ENCODE measurements around the gene ATP8B1.

ATP8B1 gene

DNA sequence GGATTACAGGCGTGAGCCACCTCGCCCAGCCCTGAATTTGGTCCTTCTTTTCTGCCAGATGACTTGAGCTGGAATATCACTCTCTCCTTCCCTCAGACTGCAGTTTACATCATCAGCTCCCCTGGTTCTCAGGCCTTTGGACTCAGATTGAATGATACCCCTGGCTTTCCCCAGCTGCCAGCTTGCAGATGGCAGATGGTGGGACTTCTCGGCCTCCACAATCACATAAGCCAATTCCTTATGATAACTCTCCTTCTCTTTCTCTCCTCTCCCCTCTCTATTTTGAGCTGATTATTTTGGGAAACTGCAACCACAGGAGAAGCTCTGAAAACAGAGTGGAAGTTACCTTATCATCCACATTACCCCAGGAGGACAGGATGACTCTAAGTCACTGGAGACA is 33.4 kb upstream of the ATP8B1 start:
- H3K79me1 ChIP-seq (ENCODE audit: low read length) = no peaks in the 10 kb centered on the region
- no peaks in the 10 kb centered on the region for H3K79me2 ChIP-seq (ENCODE audit: control insufficient read depth, insufficient read depth, low read length)
- no peak overlapping the region for H3K4ac ChIP-seq (ENCODE audit: low read depth, low read length)
- H3K4me2 ChIP-seq (ENCODE audit: low read length) = no peak overlapping the region
- H2BK5ac ChIP-seq (ENCODE audit: low read length) = no peak overlapping the region
- no peaks in the 10 kb centered on the region for H3K27me3 ChIP-seq (ENCODE audit: insufficient read depth, low read length, poor library complexity)
- no peak overlapping the region for H3K27ac ChIP-seq (ENCODE audit: low read depth, low read length)
- no peaks in the 10 kb centered on the region for H3K36me3 ChIP-seq (ENCODE audit: control insufficient read depth, insufficient read depth, low read length)
- no peak overlapping the region for H3K56ac ChIP-seq (ENCODE audit: low read length)
- WGBS (ENCODE audit: extremely low coverage, insufficient coverage, low lambda C conversion rate) = no CpG with 5 or more reads among the region's 3 CpGs
- H3K4me3 ChIP-seq (ENCODE audit: low read length) = no peak overlapping the region
- H3K18ac ChIP-seq (ENCODE audit: low read length) = no peak overlapping the region
- no peak overlapping the region for H3K9ac ChIP-seq (ENCODE audit: low read length)
- no peak overlapping the region for H2BK15ac ChIP-seq (replicated peaks; ENCODE audit: low read depth)
- peak overlapping the region; percentile 81 for H4K8ac ChIP-seq (ENCODE audit: low read depth, low read length)
- no peak overlapping the region for H2BK120ac ChIP-seq (ENCODE audit: low read depth, low read length)
- H4K5ac ChIP-seq (ENCODE audit: low read length) = no peak overlapping the region
- no peak overlapping the region for H3K23ac ChIP-seq (ENCODE audit: low read length)
- H2AK5ac ChIP-seq (ENCODE audit: low read length) = no peak overlapping the region
- H3K4me1 ChIP-seq (ENCODE audit: control insufficient read depth, low read depth, low read length) = no peaks in the 10 kb centered on the region
- DNase-seq = no peak

DNA sequence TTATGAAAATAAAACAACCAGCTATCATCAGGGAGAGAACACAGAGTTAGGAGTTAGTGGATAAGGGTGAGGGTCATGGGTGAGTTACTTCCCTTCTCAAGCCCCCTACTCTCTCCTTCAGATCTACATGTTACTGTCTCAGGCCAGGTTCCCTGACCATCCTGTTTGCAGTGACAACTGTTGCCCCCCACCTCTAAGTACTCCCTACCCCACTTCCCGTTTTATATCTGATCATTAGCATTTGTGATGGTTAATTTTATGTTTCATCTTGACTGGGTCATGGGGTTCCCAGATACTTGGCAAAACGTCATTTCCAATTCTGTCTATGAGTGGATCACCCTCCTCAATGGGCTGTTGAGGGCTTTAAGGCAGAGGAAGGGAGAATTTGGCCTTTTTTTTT is 32.8 kb upstream of the ATP8B1 start:
- no peak for DNase-seq
- Histone ChIP-seq H3K27ac (ENCODE audit: low read depth, low read length) (no peak overlapping the region), H3K79me2 (ENCODE audit: control insufficient read depth, insufficient read depth, low read length) (no peaks in the 10 kb centered on the region), H2AK5ac (ENCODE audit: low read length) (no peak overlapping the region), H3K4me1 (ENCODE audit: control insufficient read depth, low read depth, low read length) (no peaks in the 10 kb centered on the region), H3K79me1 (ENCODE audit: low read length) (no peaks in the 10 kb centered on the region), H3K4me3 (ENCODE audit: low read length) (no peak overlapping the region), H3K4ac (ENCODE audit: low read depth, low read length) (no peak overlapping the region), H3K4me2 (ENCODE audit: low read length) (no peak overlapping the region), H2BK5ac (ENCODE audit: low read length) (no peak overlapping the region), H4K8ac (ENCODE audit: low read depth, low read length) (no peak overlapping the region), H3K9ac (ENCODE audit: low read length) (no peak overlapping the region), H3K56ac (ENCODE audit: low read length) (no peak overlapping the region), H2BK120ac (ENCODE audit: low read depth, low read length) (no peak overlapping the region), H2BK15ac (replicated peaks; ENCODE audit: low read depth) (no peak overlapping the region), H3K18ac (ENCODE audit: low read length) (no peak overlapping the region), H3K27me3 (ENCODE audit: insufficient read depth, low read length, poor library complexity) (no peaks in the 10 kb centered on the region), H3K36me3 (ENCODE audit: control insufficient read depth, insufficient read depth, low read length) (no peaks in the 10 kb centered on the region), H3K23ac (ENCODE audit: low read length) (no peak overlapping the region), H4K5ac (ENCODE audit: low read length) (no peak overlapping the region)
- WGBS (ENCODE audit: extremely low coverage, insufficient coverage, low lambda C conversion rate) = no CpG with 5 or more reads among the region's 2 CpGs

- H2BK120ac ChIP-seq (ENCODE audit: low read depth, low read length) = no peak overlapping the region
- H3K4me3 ChIP-seq (ENCODE audit: low read length) = no peak overlapping the region
- DNase-seq = no peak
- H3K27me3 ChIP-seq (ENCODE audit: insufficient read depth, low read length, poor library complexity) = no peaks in the 10 kb centered on the region
- H3K18ac ChIP-seq (ENCODE audit: low read length) = no peak overlapping the region
- H3K23ac ChIP-seq (ENCODE audit: low read length) = no peak overlapping the region
- H3K79me1 ChIP-seq (ENCODE audit: low read length) = no peaks in the 10 kb centered on the region
- H3K4me2 ChIP-seq (ENCODE audit: low read length) = no peak overlapping the region
- WGBS (ENCODE audit: extremely low coverage, insufficient coverage, low lambda C conversion rate) = no CpG with 5 or more reads among the region's 2 CpGs
- no peak overlapping the region for H3K56ac ChIP-seq (ENCODE audit: low read length)
- H4K5ac ChIP-seq (ENCODE audit: low read length) = no peak overlapping the region
- no peak overlapping the region for H3K9ac ChIP-seq (ENCODE audit: low read length)
- no peaks in the 10 kb centered on the region for H3K4me1 ChIP-seq (ENCODE audit: control insufficient read depth, low read depth, low read length)
- no peak overlapping the region for H2BK5ac ChIP-seq (ENCODE audit: low read length)
- H3K27ac ChIP-seq (ENCODE audit: low read depth, low read length) = no peak overlapping the region
- H3K79me2 ChIP-seq (ENCODE audit: control insufficient read depth, insufficient read depth, low read length) = no peaks in the 10 kb centered on the region
- H4K8ac ChIP-seq (ENCODE audit: low read depth, low read length) = no peak overlapping the region
- H3K36me3 ChIP-seq (ENCODE audit: control insufficient read depth, insufficient read depth, low read length) = no peaks in the 10 kb centered on the region
- no peak overlapping the region for H2BK15ac ChIP-seq (replicated peaks; ENCODE audit: low read depth)
- H3K4ac ChIP-seq (ENCODE audit: low read depth, low read length) = no peak overlapping the region
- H2AK5ac ChIP-seq (ENCODE audit: low read length) = no peak overlapping the region
Observed at GRCh38 chr18:57834616-57835015, 31.5 kb upstream of the ATP8B1 start.

- Histone ChIP-seq H2AK5ac (ENCODE audit: low read length) (no peak overlapping the region), H4K5ac (ENCODE audit: low read length) (no peak overlapping the region), H3K4me1 (ENCODE audit: control insufficient read depth, low read depth, low read length) (no peaks in the 10 kb centered on the region), H3K79me1 (ENCODE audit: low read length) (no peaks in the 10 kb centered on the region), H3K18ac (ENCODE audit: low read length) (no peak overlapping the region), H2BK120ac (ENCODE audit: low read depth, low read length) (no peak overlapping the region), H4K8ac (ENCODE audit: low read depth, low read length) (no peak overlapping the region), H2BK15ac (replicated peaks; ENCODE audit: low read depth) (no peak overlapping the region), H3K27ac (ENCODE audit: low read depth, low read length) (no peak overlapping the region), H2BK5ac (ENCODE audit: low read length) (no peak overlapping the region), H3K4ac (ENCODE audit: low read depth, low read length) (no peak overlapping the region), H3K27me3 (ENCODE audit: insufficient read depth, low read length, poor library complexity) (no peaks in the 10 kb centered on the region), H3K56ac (ENCODE audit: low read length) (no peak overlapping the region), H3K9ac (ENCODE audit: low read length) (no peak overlapping the region), H3K79me2 (ENCODE audit: control insufficient read depth, insufficient read depth, low read length) (no peaks in the 10 kb centered on the region), H3K23ac (ENCODE audit: low read length) (no peak overlapping the region), H3K36me3 (ENCODE audit: control insufficient read depth, insufficient read depth, low read length) (no peaks in the 10 kb centered on the region), H3K4me2 (ENCODE audit: low read length) (no peak overlapping the region), H3K4me3 (ENCODE audit: low read length) (no peak overlapping the region)
- DNase-seq = peak; percentile 64
- no CpG with 5 or more reads among the region's 8 CpGs for WGBS (ENCODE audit: extremely low coverage, insufficient coverage, low lambda C conversion rate)
Observed at GRCh38 chr18:57833441-57834101, 30.5 kb upstream of the ATP8B1 start.

DNA sequence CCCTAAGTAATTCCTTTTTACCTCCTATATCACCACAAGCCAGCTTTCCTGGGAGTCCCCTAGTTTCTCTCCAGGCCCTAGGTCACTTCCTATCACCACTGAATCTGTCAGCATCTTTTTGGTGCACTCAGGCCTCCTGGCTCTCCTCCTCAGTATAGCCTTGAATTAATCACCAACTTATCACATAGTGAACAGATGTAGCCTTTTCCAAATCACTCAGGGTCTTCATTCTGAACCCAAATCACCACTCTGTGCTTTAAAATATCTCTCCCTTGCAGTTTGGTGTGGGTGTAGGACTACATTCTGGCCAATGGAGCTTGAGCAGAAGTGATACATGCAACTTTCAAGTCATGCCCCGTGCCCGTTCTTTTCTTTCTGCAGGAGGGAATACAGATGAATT is 29.6 kb upstream of the ATP8B1 start:
- Histone ChIP-seq H3K4ac (ENCODE audit: low read depth, low read length) (no peak overlapping the region), H3K56ac (ENCODE audit: low read length) (no peak overlapping the region), H2BK15ac (replicated peaks; ENCODE audit: low read depth) (no peak overlapping the region), H2BK120ac (ENCODE audit: low read depth, low read length) (no peak overlapping the region), H3K79me2 (ENCODE audit: control insufficient read depth, insufficient read depth, low read length) (no peaks in the 10 kb centered on the region), H3K79me1 (ENCODE audit: low read length) (no peaks in the 10 kb centered on the region), H4K8ac (ENCODE audit: low read depth, low read length) (no peak overlapping the region), H3K36me3 (ENCODE audit: control insufficient read depth, insufficient read depth, low read length) (no peaks in the 10 kb centered on the region), H3K4me2 (ENCODE audit: low read length) (no peak overlapping the region), H2BK5ac (ENCODE audit: low read length) (no peak overlapping the region), H3K23ac (ENCODE audit: low read length) (no peak overlapping the region), H3K4me3 (ENCODE audit: low read length) (no peak overlapping the region), H3K4me1 (ENCODE audit: control insufficient read depth, low read depth, low read length) (no peaks in the 10 kb centered on the region), H3K27ac (ENCODE audit: low read depth, low read length) (no peak overlapping the region), H4K5ac (ENCODE audit: low read length) (no peak overlapping the region), H3K9ac (ENCODE audit: low read length) (no peak overlapping the region), H3K27me3 (ENCODE audit: insufficient read depth, low read length, poor library complexity) (no peaks in the 10 kb centered on the region), H3K18ac (ENCODE audit: low read length) (no peak overlapping the region), H2AK5ac (ENCODE audit: low read length) (no peak overlapping the region)
- no peak for DNase-seq
- WGBS (ENCODE audit: extremely low coverage, insufficient coverage, low lambda C conversion rate) = no CpG with 5 or more reads among the region's 2 CpGs
